ENCODE data around the gene HLA-DOB.
"Not testable (repeated sequence)": the region's sequence is repeated elsewhere in the genome, so short reads cannot be mapped to it uniquely, and the experiment has no call there.

HLA-DOB gene

GRCh38 chr6:32794510-32794909 is 22.3 kb downstream of the HLA-DOB start:
- H3K27me3 ChIP-seq (ENCODE audit: low read depth, low read length) = no peaks in the 10 kb centered on the region
- H3K36me3 ChIP-seq (replicated peaks; ENCODE audit: low read depth, low read length) = peaks cover 10% of the 10 kb centered on the region
- peak overlapping the region; percentile 44; the same call in 1 of the 2 replicates for H3K9ac ChIP-seq (ENCODE audit: low read length)
- H3K27ac ChIP-seq (ENCODE audit: low read length) = peak overlapping the region; percentile 80
- no peaks in the 10 kb centered on the region for H3K79me2 ChIP-seq (ENCODE audit: low read length)
- H3K4me3 ChIP-seq (ENCODE audit: low read length) = peak overlapping the region; percentile 35; the same call in 1 of the 2 replicates
- no peaks in the 10 kb centered on the region for H4K20me1 ChIP-seq (ENCODE audit: insufficient read depth, low read length)
- no peak for TF ChIP-seq EZH2phosphoT487 (IDR thresholded peaks at IDR 0.05; ENCODE audit: low read depth)
- TF ChIP-seq, protein P1, sequence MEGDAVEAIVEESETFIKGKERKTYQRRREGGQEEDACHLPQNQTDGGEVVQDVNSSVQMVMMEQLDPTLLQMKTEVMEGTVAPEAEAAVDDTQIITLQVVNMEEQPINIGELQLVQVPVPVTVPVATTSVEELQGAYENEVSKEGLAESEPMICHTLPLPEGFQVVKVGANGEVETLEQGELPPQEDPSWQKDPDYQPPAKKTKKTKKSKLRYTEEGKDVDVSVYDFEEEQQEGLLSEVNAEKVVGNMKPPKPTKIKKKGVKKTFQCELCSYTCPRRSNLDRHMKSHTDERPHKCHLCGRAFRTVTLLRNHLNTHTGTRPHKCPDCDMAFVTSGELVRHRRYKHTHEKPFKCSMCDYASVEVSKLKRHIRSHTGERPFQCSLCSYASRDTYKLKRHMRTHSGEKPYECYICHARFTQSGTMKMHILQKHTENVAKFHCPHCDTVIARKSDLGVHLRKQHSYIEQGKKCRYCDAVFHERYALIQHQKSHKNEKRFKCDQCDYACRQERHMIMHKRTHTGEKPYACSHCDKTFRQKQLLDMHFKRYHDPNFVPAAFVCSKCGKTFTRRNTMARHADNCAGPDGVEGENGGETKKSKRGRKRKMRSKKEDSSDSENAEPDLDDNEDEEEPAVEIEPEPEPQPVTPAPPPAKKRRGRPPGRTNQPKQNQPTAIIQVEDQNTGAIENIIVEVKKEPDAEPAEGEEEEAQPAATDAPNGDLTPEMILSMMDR (IDR thresholded peaks at IDR 0.05; ENCODE audit: low read depth, low read length) = no peak
- H2AFZ ChIP-seq (ENCODE audit: low read depth, low read length) = no peak overlapping the region
- H3K4me2 ChIP-seq (ENCODE audit: low read length) = peak overlapping the region; percentile 68
- peaks cover 14% of the 10 kb centered on the region for H3K9me3 ChIP-seq (ENCODE audit: insufficient read depth, low read length)
- H3K4me1 ChIP-seq (ENCODE audit: low read length) = peaks cover 53% of the 10 kb centered on the region

GRCh38 chr6:32792901-32793435 is 23.8 kb downstream of the HLA-DOB start:
- Histone ChIP-seq H3K4me2 (ENCODE audit: low read length) (no peak overlapping the region), H4K20me1 (ENCODE audit: insufficient read depth, low read length) (no peaks in the 10 kb centered on the region), H3K36me3 (replicated peaks; ENCODE audit: low read depth, low read length) (no peaks in the 10 kb centered on the region), H3K27me3 (ENCODE audit: low read depth, low read length) (no peaks in the 10 kb centered on the region), H2AFZ (ENCODE audit: low read depth, low read length) (no peak overlapping the region), H3K4me1 (ENCODE audit: low read length) (peaks cover 49% of the 10 kb centered on the region), H3K9ac (ENCODE audit: low read length) (no peak overlapping the region), H3K9me3 (ENCODE audit: insufficient read depth, low read length) (no peaks in the 10 kb centered on the region), H3K4me3 (ENCODE audit: low read length) (no peak overlapping the region), H3K27ac (ENCODE audit: low read length) (no peak overlapping the region), H3K79me2 (ENCODE audit: low read length) (no peaks in the 10 kb centered on the region)
- TF ChIP-seq, protein P1 (IDR thresholded peaks at IDR 0.05; ENCODE audit: low read depth, low read length) = no peak
- TF ChIP-seq EZH2phosphoT487 (IDR thresholded peaks at IDR 0.05; ENCODE audit: low read depth) = no peak

DNA sequence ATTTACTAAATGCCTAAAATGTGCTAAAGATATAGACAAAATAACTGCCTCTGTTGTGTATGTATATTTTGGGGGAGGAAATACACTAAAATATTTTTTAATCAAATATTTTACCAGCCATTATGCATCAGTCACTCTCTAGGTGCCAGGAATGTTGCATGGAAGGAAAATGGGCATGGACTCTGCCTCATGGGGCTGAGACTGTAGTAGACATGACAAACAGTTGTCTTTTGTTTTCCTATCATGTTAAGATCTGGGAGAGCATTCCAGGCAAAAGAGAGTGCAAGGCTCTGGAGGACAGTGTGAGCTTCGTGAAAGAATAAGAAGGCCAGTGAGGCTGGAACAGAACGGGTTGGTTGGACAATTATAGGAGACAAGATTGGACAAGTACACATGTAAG is 26.5 kb downstream of the HLA-DOB start:
- no peaks in the 10 kb centered on the region for H3K79me2 ChIP-seq (ENCODE audit: low read length)
- no peak overlapping the region for H3K4me3 ChIP-seq (ENCODE audit: low read length)
- no peak overlapping the region for H2AFZ ChIP-seq (ENCODE audit: low read depth, low read length)
- no peak overlapping the region for H3K4me2 ChIP-seq (ENCODE audit: low read length)
- no peaks in the 10 kb centered on the region for H3K9me3 ChIP-seq (ENCODE audit: insufficient read depth, low read length)
- no peak overlapping the region for H3K9ac ChIP-seq (ENCODE audit: low read length)
- no peak overlapping the region for H3K27ac ChIP-seq (ENCODE audit: low read length)
- H3K4me1 ChIP-seq (ENCODE audit: low read length) = peaks cover 25% of the 10 kb centered on the region
- H4K20me1 ChIP-seq (ENCODE audit: insufficient read depth, low read length) = no peaks in the 10 kb centered on the region
- TF ChIP-seq, protein P1 (IDR thresholded peaks at IDR 0.05; ENCODE audit: low read depth, low read length) = no peak
- TF ChIP-seq EZH2phosphoT487 (IDR thresholded peaks at IDR 0.05; ENCODE audit: low read depth) = no peak
- no peaks in the 10 kb centered on the region for H3K27me3 ChIP-seq (ENCODE audit: low read depth, low read length)
- H3K36me3 ChIP-seq (replicated peaks; ENCODE audit: low read depth, low read length) = no peaks in the 10 kb centered on the region

GRCh38 chr6:32785781-32786533 is 30.8 kb downstream of the HLA-DOB start:
- H3K4me1 ChIP-seq (ENCODE audit: low read length) = peaks cover under 1% of the 10 kb centered on the region; the same call in 1 of the 2 replicates
- no peak overlapping the region for H3K27ac ChIP-seq (ENCODE audit: low read length)
- H2AFZ ChIP-seq (ENCODE audit: low read depth, low read length) = no peak overlapping the region
- H3K27me3 ChIP-seq (ENCODE audit: low read depth, low read length) = no peaks in the 10 kb centered on the region
- H3K79me2 ChIP-seq (ENCODE audit: low read length) = no peaks in the 10 kb centered on the region
- H3K9me3 ChIP-seq (ENCODE audit: insufficient read depth, low read length) = no peaks in the 10 kb centered on the region
- no peaks in the 10 kb centered on the region for H4K20me1 ChIP-seq (ENCODE audit: insufficient read depth, low read length)
- no peak overlapping the region for H3K4me2 ChIP-seq (ENCODE audit: low read length)
- no peak overlapping the region for H3K9ac ChIP-seq (ENCODE audit: low read length)
- no peaks in the 10 kb centered on the region for H3K36me3 ChIP-seq (replicated peaks; ENCODE audit: low read depth, low read length)
- TF ChIP-seq, protein P1 (IDR thresholded peaks at IDR 0.05; ENCODE audit: low read depth, low read length) = peak; percentile 70
- no peak for TF ChIP-seq EZH2phosphoT487 (IDR thresholded peaks at IDR 0.05; ENCODE audit: low read depth)
- no peak overlapping the region for H3K4me3 ChIP-seq (ENCODE audit: low read length)

- H3K79me2 ChIP-seq (ENCODE audit: low read length); H3K9ac ChIP-seq (ENCODE audit: low read length); H3K4me3 ChIP-seq (ENCODE audit: low read length); H3K27me3 ChIP-seq (ENCODE audit: low read depth, low read length); H3K9me3 ChIP-seq (ENCODE audit: insufficient read depth, low read length); H4K20me1 ChIP-seq (ENCODE audit: insufficient read depth, low read length); H2AFZ ChIP-seq (ENCODE audit: low read depth, low read length); H3K27ac ChIP-seq (ENCODE audit: low read length); H3K36me3 ChIP-seq (replicated peaks; ENCODE audit: low read depth, low read length); H3K4me2 ChIP-seq (ENCODE audit: low read length): not testable (repeated sequence)
- peaks cover 10% of the 10 kb centered on the region for H3K4me1 ChIP-seq (ENCODE audit: low read length)
These were observed 33.9 kb downstream of the HLA-DOB start for GRCh38 chr6:32782923-32783322.
